ENCODE results near the gene RGS18.

DNA sequence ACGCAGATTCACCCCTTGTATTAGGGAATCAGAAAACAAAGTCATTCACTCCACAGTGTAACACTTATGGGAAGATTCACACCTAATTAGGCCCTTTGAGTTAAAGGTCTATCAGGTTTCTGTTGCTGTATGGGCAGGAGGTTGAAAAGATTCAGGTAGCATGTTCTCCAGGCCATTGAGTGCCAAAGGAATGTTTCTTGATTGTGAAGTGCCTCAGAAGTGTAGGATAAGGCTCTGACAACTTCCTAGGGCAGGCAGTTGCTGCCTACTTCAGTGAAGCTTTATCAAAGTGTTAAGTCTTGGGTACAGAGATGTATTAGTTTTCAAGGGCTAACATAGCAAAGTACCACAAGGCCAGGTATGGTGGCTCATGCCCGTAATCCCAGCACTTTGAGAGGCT lies 48.7 kb upstream of the RGS18 start:
- no peak for TF ChIP-seq LEF1 (IDR thresholded peaks at IDR 0.05; ENCODE audit: borderline replicate concordance)
- no peak for TF ChIP-seq FOXA1 (IDR thresholded peaks at IDR 0.05)
- no peak for TF ChIP-seq ZNF384 (IDR thresholded peaks at IDR 0.05)
- TF ChIP-seq ARNT (IDR thresholded peaks at IDR 0.05) = no peak
- no peak for TF ChIP-seq BHLHE40 (IDR thresholded peaks at IDR 0.05; ENCODE audit: borderline replicate concordance)
- TF ChIP-seq SP1 (IDR thresholded peaks at IDR 0.05) = no peak
- TF ChIP-seq, protein P1, sequence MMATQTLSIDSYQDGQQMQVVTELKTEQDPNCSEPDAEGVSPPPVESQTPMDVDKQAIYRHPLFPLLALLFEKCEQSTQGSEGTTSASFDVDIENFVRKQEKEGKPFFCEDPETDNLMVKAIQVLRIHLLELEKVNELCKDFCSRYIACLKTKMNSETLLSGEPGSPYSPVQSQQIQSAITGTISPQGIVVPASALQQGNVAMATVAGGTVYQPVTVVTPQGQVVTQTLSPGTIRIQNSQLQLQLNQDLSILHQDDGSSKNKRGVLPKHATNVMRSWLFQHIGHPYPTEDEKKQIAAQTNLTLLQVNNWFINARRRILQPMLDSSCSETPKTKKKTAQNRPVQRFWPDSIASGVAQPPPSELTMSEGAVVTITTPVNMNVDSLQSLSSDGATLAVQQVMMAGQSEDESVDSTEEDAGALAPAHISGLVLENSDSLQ (IDR thresholded peaks at IDR 0.05) = no peak
- TF ChIP-seq FOXK2 (IDR thresholded peaks at IDR 0.05) = no peak
- TF ChIP-seq SUZ12 (IDR thresholded peaks at IDR 0.05) = no peak
- TF ChIP-seq TARDBP (IDR thresholded peaks at IDR 0.05) = no peak
- TF ChIP-seq NFRKB (IDR thresholded peaks at IDR 0.05) = no peak
- no peak for TF ChIP-seq ELF4 (IDR thresholded peaks at IDR 0.05)
- TF ChIP-seq FOXM1 (IDR thresholded peaks at IDR 0.05; ENCODE audit: borderline replicate concordance) = no peak
- TF ChIP-seq CTBP1 (IDR thresholded peaks at IDR 0.05; ENCODE audit: borderline replicate concordance) = no peak

All from HEK293T (cell line).